Glutamatergic neuron (in vitro differentiated cells): Measurements from ENCODE around the gene NUCB2. TPM values are rescaled to one million over a fixed set of nuclear protein-coding genes. Genes with fewer than 3 reads are reported as not detected.

Experiments
- DNase-seq: peaks from one replicate; pipeline ENCODE4 v3.0.0; 2022
- H3K27ac Mint-ChIP-seq: one replicate; pipeline ENCODE4 v1.8.0; 2020; ENCODE audit warnings: mild to moderate bottlenecking, mixed read lengths, inconsistent platforms; ENCODE audit not compliant: unreplicated experiment
- H3K27me3 Mint-ChIP-seq: one replicate; pipeline ENCODE4 v1.8.0; 2020; ENCODE audit warnings: mild to moderate bottlenecking, moderate library complexity, mixed read lengths, inconsistent platforms; ENCODE audit not compliant: unreplicated experiment
- H3K36me3 Mint-ChIP-seq: one replicate; pipeline ENCODE4 v1.8.0; 2020; ENCODE audit warnings: mild to moderate bottlenecking, mixed read lengths, inconsistent platforms; ENCODE audit not compliant: unreplicated experiment
- H3K4me1 Mint-ChIP-seq: one replicate; pipeline ENCODE4 v1.8.0; 2020; ENCODE audit warnings: mild to moderate bottlenecking, low read depth, mixed read lengths, inconsistent platforms; ENCODE audit not compliant: unreplicated experiment
- H3K4me3 Mint-ChIP-seq: one replicate; pipeline ENCODE4 v1.8.0; 2020; ENCODE audit warnings: mild to moderate bottlenecking, mixed read lengths, inconsistent platforms; ENCODE audit not compliant: unreplicated experiment
- H3K9me3 Mint-ChIP-seq: one replicate; pipeline ENCODE4 v1.8.0; 2020; ENCODE audit warnings: mild to moderate bottlenecking, moderate library complexity, mixed read lengths, inconsistent platforms; ENCODE audit not compliant: unreplicated experiment
- total RNA-seq: library from RNA; stranded (reverse); fragmentation: NEBNext Ultra II Directional; extraction: Animal tissue kit (Norgen Biotek cat#: 25700); gene quantifications from one replicate; pipeline ENCODE4 v1.2.1, GENCODE V29; 2021; ENCODE audit not compliant: unreplicated experiment
- TF ChIP-seq, protein P1 (sequence below): fragments of 200-600 bp; sonication (generic); IDR thresholded peaks from one replicate; pipeline ENCODE4 v1.5.0; 2021; ENCODE audit not compliant: partially characterized antibody, unreplicated experiment

Gene NUCB2
- total RNA-seq, 1 donor from 2014 or later: 11.5 TPM

- H3K27ac Mint-ChIP-seq: no peak overlapping the region
- H3K27me3 Mint-ChIP-seq: no peaks in the 10 kb centered on the region
- H3K4me3 Mint-ChIP-seq: no peak overlapping the region
- H3K9me3 Mint-ChIP-seq: peaks cover 10% of the 10 kb centered on the region
- peaks cover 40% of the 10 kb centered on the region for H3K36me3 Mint-ChIP-seq
- TF ChIP-seq, protein P1, sequence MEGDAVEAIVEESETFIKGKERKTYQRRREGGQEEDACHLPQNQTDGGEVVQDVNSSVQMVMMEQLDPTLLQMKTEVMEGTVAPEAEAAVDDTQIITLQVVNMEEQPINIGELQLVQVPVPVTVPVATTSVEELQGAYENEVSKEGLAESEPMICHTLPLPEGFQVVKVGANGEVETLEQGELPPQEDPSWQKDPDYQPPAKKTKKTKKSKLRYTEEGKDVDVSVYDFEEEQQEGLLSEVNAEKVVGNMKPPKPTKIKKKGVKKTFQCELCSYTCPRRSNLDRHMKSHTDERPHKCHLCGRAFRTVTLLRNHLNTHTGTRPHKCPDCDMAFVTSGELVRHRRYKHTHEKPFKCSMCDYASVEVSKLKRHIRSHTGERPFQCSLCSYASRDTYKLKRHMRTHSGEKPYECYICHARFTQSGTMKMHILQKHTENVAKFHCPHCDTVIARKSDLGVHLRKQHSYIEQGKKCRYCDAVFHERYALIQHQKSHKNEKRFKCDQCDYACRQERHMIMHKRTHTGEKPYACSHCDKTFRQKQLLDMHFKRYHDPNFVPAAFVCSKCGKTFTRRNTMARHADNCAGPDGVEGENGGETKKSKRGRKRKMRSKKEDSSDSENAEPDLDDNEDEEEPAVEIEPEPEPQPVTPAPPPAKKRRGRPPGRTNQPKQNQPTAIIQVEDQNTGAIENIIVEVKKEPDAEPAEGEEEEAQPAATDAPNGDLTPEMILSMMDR: no peak
- no peaks in the 10 kb centered on the region for H3K4me1 Mint-ChIP-seq
- DNase-seq: no peak
Observed at GRCh38 chr11:17369094-17369493, 92.6 kb downstream of the NUCB2 start.

DNA sequence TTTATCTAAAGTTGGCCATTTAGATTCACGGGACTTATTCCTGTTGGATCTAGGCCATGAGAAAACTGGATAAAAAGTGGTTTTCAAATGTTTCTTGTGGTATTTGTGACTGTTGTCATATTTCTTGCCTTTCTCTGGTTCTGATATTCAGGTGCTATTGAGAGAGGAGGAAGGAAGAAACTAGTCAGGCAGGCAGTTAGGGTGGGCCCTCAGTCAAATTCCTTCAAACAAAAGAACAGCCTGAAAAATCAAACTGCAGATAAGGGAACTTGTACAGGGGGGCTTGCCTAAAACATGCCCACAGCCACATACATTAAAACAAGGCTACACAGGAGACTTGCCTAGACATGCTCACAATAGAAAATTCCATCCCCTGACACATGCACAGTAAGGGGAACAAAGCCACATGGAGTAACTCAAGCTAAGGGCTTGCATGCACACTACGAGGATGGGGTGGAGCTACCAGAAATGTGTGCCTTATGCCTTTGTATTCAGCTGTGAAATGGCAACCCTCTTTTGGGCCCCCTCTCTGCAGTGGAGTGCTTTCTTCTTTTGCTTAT is 93.2 kb downstream of the NUCB2 start:
- TF ChIP-seq, protein P1: no peak
- no peak overlapping the region for H3K27ac Mint-ChIP-seq
- H3K4me1 Mint-ChIP-seq: no peaks in the 10 kb centered on the region
- no peaks in the 10 kb centered on the region for H3K27me3 Mint-ChIP-seq
- peaks cover 10% of the 10 kb centered on the region for H3K9me3 Mint-ChIP-seq
- H3K4me3 Mint-ChIP-seq: no peak overlapping the region
- DNase-seq: no peak
- H3K36me3 Mint-ChIP-seq: peaks cover 40% of the 10 kb centered on the region

DNA sequence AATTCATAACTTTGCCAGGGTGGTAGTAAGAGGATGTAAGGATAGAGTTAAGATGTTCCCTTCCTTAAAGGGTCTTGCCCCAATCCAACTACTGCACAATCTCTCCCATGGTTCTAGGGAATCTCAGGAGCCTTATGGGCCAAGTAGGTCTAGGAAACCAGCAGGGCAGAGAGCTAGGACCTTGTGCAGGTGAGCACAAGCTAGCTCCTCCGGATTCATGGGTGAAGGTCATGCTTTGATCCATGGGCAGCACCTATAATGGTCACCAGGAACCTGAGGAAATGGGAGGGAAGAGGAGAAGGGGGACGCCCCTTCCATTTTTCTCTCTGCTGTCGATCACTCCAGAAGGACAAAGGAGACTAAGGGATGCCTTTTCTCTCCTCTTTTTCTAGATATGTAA is 95.1 kb downstream of the NUCB2 start:
- Mint-ChIP-seq H3K4me3 (no peak overlapping the region), H3K36me3 (peaks cover 40% of the 10 kb centered on the region), H3K27ac (no peak overlapping the region), H3K4me1 (no peaks in the 10 kb centered on the region), H3K9me3 (peaks cover 10% of the 10 kb centered on the region), H3K27me3 (no peaks in the 10 kb centered on the region)
- no peak for DNase-seq
- TF ChIP-seq, protein P1: no peak

DNA sequence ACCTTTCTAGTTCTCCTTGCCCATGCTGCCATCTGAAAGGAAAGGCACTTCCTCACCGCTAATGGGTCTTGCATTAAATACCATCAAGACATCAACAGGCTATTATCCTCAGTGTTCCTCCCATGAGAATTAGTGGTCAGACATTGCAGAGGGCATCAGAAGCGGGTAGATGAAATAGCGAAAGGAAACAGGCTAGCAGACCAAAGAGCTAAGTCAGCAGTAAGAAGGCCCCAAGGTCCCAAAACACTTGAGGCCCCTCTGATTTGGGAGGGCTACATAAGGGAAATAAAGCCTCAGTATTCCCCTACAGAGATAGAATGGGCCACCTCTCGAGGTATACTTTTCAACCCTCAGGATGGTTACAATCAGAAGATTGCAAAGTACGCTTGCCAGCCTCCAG is 99.0 kb downstream of the NUCB2 start:
- H3K4me1 Mint-ChIP-seq: no peaks in the 10 kb centered on the region
- peaks cover 11% of the 10 kb centered on the region for H3K9me3 Mint-ChIP-seq
- TF ChIP-seq, protein P1: no peak
- no peak overlapping the region for H3K4me3 Mint-ChIP-seq
- H3K27me3 Mint-ChIP-seq: no peaks in the 10 kb centered on the region
- no peak overlapping the region for H3K27ac Mint-ChIP-seq
- DNase-seq: no peak
- H3K36me3 Mint-ChIP-seq: peaks cover 27% of the 10 kb centered on the region

- Mint-ChIP-seq H3K27ac (no peak overlapping the region), H3K4me3 (no peak overlapping the region), H3K4me1 (peaks cover 2% of the 10 kb centered on the region), H3K36me3 (peaks cover 18% of the 10 kb centered on the region), H3K9me3 (peaks cover 5% of the 10 kb centered on the region), H3K27me3 (peaks cover 2% of the 10 kb centered on the region)
- TF ChIP-seq, protein P1: no peak
- DNase-seq: no peak
Observed at GRCh38 chr11:17376493-17376892, 100.0 kb downstream of the NUCB2 start.
